RCC 7860 (cell line): ENCODE results near the gene CASKIN2.

Experiments
- DNase-seq: peaks from one replicate; pipeline ENCODE4 v3.0.0-alpha.2; 2015; ENCODE audit warnings: low spot score
- FAIRE-seq: peaks from 2 replicates; lab custom pipeline; 2012; peaks lifted over from hg19 to GRCh38; lab: Jason Lieb, UNC

The CASKIN2 gene

GRCh38 chr17:75505640-75506039 lies 9.7 kb downstream of the CASKIN2 start:
- no peak for DNase-seq
- no peak for FAIRE-seq

DNA sequence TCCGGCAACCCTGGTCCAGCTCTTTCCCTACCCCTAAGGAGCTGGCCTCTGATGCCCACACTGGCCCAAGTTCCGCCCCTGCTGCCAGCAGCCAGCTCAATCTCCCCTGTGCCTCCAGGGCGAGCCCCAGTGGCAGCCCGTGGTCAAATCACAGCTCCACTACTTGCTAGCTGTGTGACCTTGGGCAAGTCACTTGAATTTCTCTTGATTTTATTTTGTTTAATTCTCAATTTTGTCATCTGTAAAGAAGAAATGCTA lies 10.3 kb downstream of the CASKIN2 start:
- DNase-seq (no peak), FAIRE-seq (no peak)

DNA sequence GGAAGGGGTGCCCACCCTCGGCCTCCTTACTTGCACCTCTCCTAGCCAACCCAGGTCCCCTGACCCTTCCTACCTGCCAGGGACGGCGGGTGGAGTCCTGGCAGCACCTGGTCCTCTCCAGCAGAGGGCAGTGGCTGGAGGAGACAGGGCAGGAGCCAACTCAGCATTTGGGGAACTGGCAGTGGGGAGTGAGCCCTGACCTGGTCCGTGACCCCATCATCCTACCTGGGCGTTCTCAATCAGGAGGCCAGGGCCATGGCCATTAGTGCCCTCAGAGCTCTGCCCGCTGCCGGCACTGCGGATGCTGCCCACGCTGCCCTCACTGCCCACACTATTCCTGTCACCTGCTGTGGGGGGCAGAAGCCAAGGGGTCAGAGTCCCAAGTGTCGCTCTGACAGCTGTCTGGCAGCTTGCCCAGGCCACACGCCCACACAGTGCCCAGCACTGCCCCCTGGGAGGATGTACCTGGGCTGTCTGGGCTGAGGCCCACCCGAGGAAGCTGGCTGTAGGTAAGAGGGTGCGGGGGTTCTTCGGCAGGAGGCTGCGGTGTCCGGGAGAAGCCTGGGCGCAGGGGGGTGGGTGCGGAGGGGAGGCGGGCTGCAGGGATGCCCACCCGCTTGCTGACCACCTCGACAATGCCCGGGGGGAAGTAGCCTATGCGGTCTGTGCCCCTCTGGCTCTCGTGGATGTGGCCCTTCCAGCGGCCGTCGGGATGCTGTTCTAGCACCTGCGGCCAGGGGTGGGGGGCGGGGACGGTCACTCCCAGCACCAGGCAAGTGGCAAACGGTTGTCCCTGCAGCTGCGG lies 10.8 kb downstream of the CASKIN2 start:
- DNase-seq: no peak
- no peak for FAIRE-seq

- FAIRE-seq (no peak), DNase-seq (no peak)
Observed at GRCh38 chr17:75503976-75504346, 11.4 kb downstream of the CASKIN2 start.

DNA sequence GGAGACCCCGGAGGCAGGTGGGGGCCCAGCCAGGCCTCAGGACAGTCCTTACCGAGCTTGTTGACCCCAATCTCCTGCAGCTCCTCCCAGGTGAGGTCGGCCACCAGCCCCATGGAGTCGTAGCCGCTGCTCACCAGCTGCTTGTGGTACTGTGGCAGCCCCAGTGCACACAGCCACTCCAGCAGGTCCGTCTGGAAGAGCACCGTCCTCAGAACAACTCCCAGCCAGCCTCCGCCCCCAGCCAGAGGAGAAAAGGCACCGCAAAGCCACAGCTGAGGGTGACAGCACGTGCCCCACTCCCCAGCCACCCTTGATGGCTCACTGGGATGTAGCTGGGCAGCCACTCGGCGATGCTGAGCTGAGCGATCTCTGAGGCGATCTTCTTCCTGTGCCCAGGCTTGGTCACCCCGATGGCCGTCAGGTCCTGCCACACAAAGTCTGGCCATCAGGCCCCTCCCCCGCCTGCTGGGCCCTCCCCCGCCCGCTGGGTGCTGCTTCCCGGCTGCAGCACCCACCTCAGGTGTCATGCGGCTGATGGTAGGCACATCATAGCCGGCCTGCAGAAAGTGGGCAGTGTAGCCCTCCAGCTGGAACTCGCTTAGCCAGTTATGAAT lies 11.9 kb downstream of the CASKIN2 start:
- FAIRE-seq: no peak

GRCh38 chr17:75502721-75503329 lies 12.5 kb downstream of the CASKIN2 start:
- no peak for DNase-seq

More for the DNA sequence above, 11.9 kb downstream of the CASKIN2 start:
- no peak for DNase-seq

DNA sequence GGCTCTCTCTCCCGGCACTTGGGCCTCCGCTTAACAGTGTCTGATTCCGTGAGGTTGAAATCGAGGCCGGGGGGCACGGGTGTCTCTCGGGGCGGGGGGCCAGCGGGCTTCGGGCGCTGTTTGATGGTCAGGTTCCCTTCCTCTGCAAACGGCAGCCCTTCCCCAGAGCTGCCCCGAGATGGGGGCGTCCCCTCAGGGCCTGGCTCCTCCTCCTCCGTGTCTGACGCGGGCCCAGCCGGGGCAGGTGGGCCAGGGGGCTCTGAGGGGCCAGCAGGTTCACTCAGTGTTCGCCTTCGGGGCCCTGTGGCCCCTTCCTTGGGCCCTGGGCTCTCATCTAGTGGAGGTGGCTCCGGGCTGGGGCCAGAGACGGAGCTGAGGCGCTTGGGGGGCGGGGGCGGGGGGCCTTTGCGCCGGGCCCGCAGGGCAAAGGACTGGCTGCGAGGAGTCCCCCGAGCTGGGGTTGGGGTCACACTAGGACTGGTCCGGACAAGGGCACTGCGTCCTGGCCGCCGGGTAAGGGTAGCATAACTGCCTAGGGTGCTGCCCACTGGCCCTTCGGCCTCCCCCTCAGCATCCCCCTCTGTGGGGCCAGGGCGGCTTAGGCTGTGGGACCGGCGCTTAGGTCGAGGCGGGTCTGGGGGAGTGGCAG lies 13.1 kb downstream of the CASKIN2 start:
- DNase-seq: no peak
- no peak for FAIRE-seq

More at GRCh38 chr17:75502721-75503329, 12.5 kb downstream of the CASKIN2 start:
- no peak for FAIRE-seq

DNA sequence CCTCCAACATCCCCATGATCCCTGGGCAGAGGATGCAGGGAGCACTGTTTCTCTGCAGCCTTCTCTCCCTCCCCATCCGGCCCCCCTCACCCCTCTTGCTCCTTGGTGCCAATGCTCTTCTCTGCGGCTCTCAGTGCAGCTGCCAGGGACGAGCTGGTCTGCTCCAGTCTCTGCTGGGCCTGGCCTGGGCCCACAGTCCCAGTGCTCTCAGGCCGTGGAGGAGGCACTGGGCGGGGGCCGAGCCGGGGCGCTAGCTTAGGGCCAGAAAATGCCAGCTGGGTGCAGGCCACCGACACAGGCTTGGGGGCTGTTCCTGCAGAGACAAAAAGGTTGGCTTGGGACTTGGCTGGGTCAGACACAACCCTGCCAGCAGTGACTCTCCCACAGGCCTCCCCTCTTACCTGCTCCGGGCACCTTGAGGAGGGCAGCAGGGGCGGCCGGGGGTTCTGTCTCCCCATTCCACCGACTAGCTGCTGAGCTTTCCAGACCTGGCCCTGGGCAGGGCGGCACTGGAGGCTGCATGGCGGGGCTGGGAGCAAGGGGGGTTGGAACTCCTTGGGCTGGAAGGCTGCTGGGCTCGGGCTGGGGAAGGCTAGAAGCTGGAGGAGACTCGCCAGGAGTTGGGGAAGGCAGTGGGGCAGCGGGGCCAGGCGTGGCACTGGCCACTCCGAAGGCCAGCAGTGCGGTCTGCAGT lies 13.8 kb downstream of the CASKIN2 start:
- FAIRE-seq (no peak), DNase-seq (no peak)

DNA sequence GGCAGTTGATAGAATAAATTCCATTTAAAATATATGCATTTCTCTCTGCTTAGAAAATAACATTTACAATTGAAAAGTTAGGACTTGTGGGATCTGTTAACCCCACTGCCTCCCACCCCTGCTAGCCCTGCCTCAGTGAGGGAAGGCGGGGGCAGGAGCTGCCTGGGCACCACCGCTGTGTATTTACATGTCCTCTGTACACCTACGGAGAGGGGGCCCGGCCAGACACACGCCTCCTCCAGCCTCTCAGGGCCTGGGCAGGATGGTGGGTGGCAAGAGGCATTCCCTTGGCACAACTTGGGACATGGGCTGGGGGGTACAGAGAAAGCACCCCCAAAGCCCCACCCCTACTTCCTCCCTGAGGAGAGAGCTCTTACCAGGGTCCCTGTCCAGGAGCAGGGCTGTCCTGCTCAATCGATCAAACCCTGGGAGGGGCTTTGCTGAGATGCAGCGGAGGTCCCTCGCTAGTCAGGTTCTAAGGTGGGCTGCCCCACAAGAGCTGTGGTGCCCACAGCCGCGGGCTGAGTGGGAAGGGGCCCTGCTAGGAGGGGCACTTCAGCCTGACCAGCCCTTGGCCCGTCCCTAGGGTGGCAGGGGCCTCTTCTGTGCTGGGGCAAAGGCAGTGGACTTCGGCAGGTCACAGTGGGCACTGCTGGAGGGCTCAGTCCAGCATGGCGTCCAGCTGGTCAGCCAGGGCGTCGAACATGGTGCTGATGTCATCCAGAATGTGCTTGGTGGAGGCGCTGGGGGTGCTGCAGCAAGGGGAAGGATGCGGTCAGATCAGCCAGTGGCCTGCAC lies 14.7 kb downstream of the CASKIN2 start:
- FAIRE-seq: no peak

GRCh38 chr17:75499313-75500022 lies 15.9 kb downstream of the CASKIN2 start:
- no peak for FAIRE-seq
- no peak for DNase-seq

More for the DNA sequence above, 14.7 kb downstream of the CASKIN2 start:
- no peak for DNase-seq

GRCh38 chr17:75498726-75499213 lies 16.6 kb downstream of the CASKIN2 start:
- FAIRE-seq (no peak), DNase-seq (no peak)

- DNase-seq: no peak
- no peak for FAIRE-seq
Observed at GRCh38 chr17:75498039-75498725, 17.2 kb downstream of the CASKIN2 start.

- FAIRE-seq: no peak
Observed at GRCh38 chr17:75496005-75496404, 19.3 kb downstream of the CASKIN2 start.

GRCh38 chr17:75494326-75494877 lies 20.9 kb downstream of the CASKIN2 start:
- no peak for FAIRE-seq
- DNase-seq: no peak

More at GRCh38 chr17:75496005-75496404, 19.3 kb downstream of the CASKIN2 start:
- no peak for DNase-seq

DNA sequence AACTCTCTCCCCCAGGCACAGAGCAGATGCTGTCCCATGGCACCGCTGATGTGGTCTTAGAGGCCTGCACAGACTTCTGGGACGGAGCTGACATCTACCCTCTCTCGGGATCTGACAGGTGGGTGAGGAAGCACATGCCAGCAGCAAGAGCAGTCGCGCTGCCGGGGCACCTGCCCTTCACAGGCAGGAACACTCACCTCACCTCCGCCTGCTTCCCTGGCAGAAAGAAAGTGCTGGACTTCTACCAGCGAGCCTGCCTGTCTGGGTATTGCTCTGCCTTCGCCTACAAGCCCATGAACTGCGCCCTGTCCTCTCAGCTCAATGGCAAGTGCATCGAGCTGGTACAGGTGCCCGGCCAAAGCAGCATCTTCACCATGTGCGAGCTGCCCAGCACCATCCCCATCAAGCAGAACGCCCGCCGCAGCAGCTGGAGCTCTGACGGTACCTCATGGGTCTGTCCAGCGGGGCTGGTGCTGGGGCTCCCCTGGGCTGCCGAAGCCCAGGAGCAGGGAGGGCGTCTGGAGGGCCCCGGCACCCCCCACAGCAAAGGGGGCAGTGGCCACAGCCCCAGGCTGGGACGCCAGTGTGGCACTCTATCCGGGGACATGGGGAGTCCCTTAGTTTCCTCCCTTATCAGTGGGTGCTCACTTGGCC lies 21.7 kb downstream of the CASKIN2 start:
- no peak for FAIRE-seq
- DNase-seq: no peak

DNA sequence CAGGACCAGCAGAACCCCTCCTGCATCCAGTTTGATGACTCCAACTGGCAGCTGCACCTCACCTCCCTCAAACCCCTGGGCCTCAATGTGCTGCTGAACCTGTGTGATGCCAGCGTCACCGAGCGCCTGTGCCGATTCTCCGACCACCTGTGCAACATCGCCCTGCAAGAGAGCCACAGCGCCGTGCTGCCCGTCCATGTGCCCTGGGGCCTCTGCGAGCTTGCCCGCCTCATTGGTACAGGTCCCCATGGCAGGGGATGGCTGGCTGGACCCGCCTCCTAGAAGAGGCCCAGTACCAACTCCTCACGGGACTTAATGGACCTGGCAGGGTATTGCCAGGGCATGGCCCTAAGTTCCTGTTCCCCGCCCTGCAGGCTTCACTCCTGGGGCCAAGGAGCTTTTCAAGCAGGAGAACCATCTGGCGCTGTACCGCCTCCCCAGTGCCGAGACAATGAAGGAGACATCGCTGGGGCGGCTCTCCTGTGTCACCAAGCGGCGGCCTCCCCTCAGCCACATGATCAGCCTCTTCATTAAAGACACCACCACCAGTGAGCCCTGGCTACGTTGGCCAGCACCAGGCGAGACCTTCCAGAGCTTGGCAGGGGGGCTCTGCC lies 22.7 kb downstream of the CASKIN2 start:
- FAIRE-seq: no peak
- DNase-seq: no peak

DNA sequence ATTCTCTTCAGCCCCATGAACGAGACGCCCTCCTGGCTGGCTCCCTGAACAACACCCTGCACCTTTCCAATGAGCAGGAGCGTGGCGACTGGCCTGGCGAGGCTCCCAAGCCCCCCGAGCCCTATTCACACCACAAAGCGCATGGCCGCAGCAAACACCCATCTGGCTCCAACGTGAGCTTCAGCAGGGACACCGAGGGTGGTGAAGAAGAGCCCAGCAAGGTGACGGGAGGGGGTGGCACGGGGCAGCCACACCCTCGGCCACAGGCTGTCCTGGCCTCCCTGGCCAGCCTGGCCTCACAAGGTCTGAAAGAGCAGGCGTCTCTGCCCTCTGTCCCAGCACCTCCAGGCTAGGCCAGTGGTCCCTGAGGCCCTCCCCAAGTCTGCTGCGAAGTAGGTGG lies 23.7 kb downstream of the CASKIN2 start:
- FAIRE-seq: no peak
- DNase-seq: no peak
